Right cardiac atrium (tissue), 5 donors: ENCODE measurements around the gene NKX2-4. TPM values are rescaled to one million over a fixed set of nuclear protein-coding genes. Genes with fewer than 3 reads are reported as not detected.
"Not testable (repeated sequence)": the region's sequence is repeated elsewhere in the genome, so short reads cannot be mapped to it uniquely, and the experiment has no call there.

Experiments used
- ATAC-seq, 2 donors: fragments of 200-7000 bp; cut with Tn5 transposase; one replicate each; pipeline versions ENCODE4 v1.8.0 to v1.9.1; 2020; ENCODE audit warnings: moderate library complexity in 2 of 2, mild to moderate bottlenecking in 1 of 2
- DNase-seq, 3 donors: peaks; one replicate each; pipeline ENCODE4 v3.0.0-alpha.2; 2020
- H3K27ac ChIP-seq: one replicate; pipeline ENCODE4 v1.5.1; 2013; ENCODE audit warnings: mild to moderate bottlenecking, low read length, control low read depth, moderate library complexity
- H3K27me3 ChIP-seq: one replicate; pipeline ENCODE4 v1.6.1; 2013; ENCODE audit not compliant: control insufficient read depth, insufficient read depth
- H3K4me1 ChIP-seq: one replicate; pipeline ENCODE4 v1.6.1; 2013; ENCODE audit warnings: low read length; ENCODE audit not compliant: control insufficient read depth, insufficient read depth
- H3K4me3 ChIP-seq: one replicate; pipeline ENCODE4 v1.5.1; 2013; ENCODE audit warnings: low read length, control low read depth
- H3K9me3 ChIP-seq: one replicate; pipeline ENCODE4 v1.6.1; 2013; ENCODE audit warnings: low read length; ENCODE audit not compliant: control insufficient read depth
- WGBS: extraction: QIAGEN DNeasy Blood & Tissue Kit; methylation state at CpG from one replicate; pipeline ENCODE4 v1.1.7; 2013; 5-methylcytosine and 5-hydroxymethylcytosine counted together
- intact Hi-C, 4 donors: fragments of 100-400 bp; cut with DNase I; formaldehyde crosslinking; loops; one replicate each; pipeline versions ENCODE4 v1.11.0 to v1.14.0; 2022 to 2023
- polyA plus RNA-seq: library from polyadenylated mRNA; stranded (reverse); fragments of 200-250 nt; gene quantifications from one replicate; pipeline ENCODE4 v1.2.3, GENCODE V29; 2013
- total RNA-seq, 4 donors: library from RNA; stranded (reverse); fragmentation: NEBNext Ultra II Directional; extraction: Animal tissue kit (Norgen Biotek cat#: 25700); gene quantifications; one replicate each; pipeline ENCODE4 v1.2.1, GENCODE V29; 2021
- donor health status: healthy with polysubstance abuse.
- donor health status: DM: no; HTN: yes; CAD: no.
- donor health status: DM: no; HTN: no; CAD: no.
- donor health status: DM: no; HTN: yes; CAD: no; lungs with severe emphysema.
- donor health status: DM: yes; HTN: yes; CAD: no.

The NKX2-4 gene
- total and polyA plus RNA-seq, 5 donors = not detected

- no peaks in the 10 kb centered on the region for H3K9me3 ChIP-seq
- no peaks in the 10 kb centered on the region for H3K4me1 ChIP-seq
- no peaks in the 10 kb centered on the region for H3K27me3 ChIP-seq
- WGBS = 82% methylated on average over 5 of the region's 5 CpGs
- ATAC-seq (no peak), DNase-seq (no peak)
- no peak overlapping the region for H3K4me3 ChIP-seq
- intact Hi-C loops = no loop called here
- no peak overlapping the region for H3K27ac ChIP-seq
Measured at GRCh38 chr20:21378259-21378658, 19.1 kb downstream of the NKX2-4 start.

GRCh38 chr20:21377701-21378100, 19.6 kb downstream of the NKX2-4 start:
- no peak for ATAC-seq
- Histone ChIP-seq H3K4me1 (no peaks in the 10 kb centered on the region), H3K4me3 (no peak overlapping the region), H3K9me3 (no peaks in the 10 kb centered on the region), H3K27ac (no peak overlapping the region), H3K27me3 (no peaks in the 10 kb centered on the region)
- intact Hi-C loops = no loop called here
- WGBS = 88% methylated on average over 9 of the region's 9 CpGs
- no peak for DNase-seq

- Histone ChIP-seq H3K4me3 (no peak overlapping the region), H3K4me1 (no peaks in the 10 kb centered on the region), H3K9me3 (no peaks in the 10 kb centered on the region), H3K27ac (no peak overlapping the region), H3K27me3 (no peaks in the 10 kb centered on the region)
- intact Hi-C loops = no loop called here
- ATAC-seq (no peak), DNase-seq (no peak)
- WGBS = 96% methylated on average over 3 of the region's 3 CpGs
Measured at GRCh38 chr20:21376626-21377025, 20.7 kb downstream of the NKX2-4 start.

GRCh38 chr20:21373436-21373835, 23.9 kb downstream of the NKX2-4 start:
- intact Hi-C loops = no loop called here
- DNase-seq (no peak), ATAC-seq (no peak)
- Histone ChIP-seq H3K9me3 (no peaks in the 10 kb centered on the region), H3K27me3 (no peaks in the 10 kb centered on the region), H3K27ac (no peak overlapping the region), H3K4me3 (no peak overlapping the region), H3K4me1 (no peaks in the 10 kb centered on the region)
- 54% methylated on average over 1 of the region's 1 CpG for WGBS

GRCh38 chr20:21372016-21372415, 25.3 kb downstream of the NKX2-4 start:
- ATAC-seq = no peak
- intact Hi-C loops = no loop called here
- H3K4me3 ChIP-seq = no peak overlapping the region
- DNase-seq = no peak
- no peaks in the 10 kb centered on the region for H3K27me3 ChIP-seq
- no peaks in the 10 kb centered on the region for H3K4me1 ChIP-seq
- H3K9me3 ChIP-seq = no peaks in the 10 kb centered on the region
- H3K27ac ChIP-seq = no peak overlapping the region
- WGBS = 84% methylated on average over 2 of the region's 2 CpGs

GRCh38 chr20:21371193-21371592, 26.1 kb downstream of the NKX2-4 start:
- intact Hi-C loops = no loop called here
- WGBS = 75% methylated on average over 1 of the region's 1 CpG

GRCh38 chr20:21368791-21369190, 28.5 kb downstream of the NKX2-4 start:
- DNase-seq (no peak), ATAC-seq (no peak)
- no peak overlapping the region for H3K27ac ChIP-seq
- intact Hi-C loops = no loop called here
- no peaks in the 10 kb centered on the region for H3K4me1 ChIP-seq
- H3K27me3 ChIP-seq = no peaks in the 10 kb centered on the region
- no peak overlapping the region for H3K4me3 ChIP-seq
- no peaks in the 10 kb centered on the region for H3K9me3 ChIP-seq
- WGBS = 94% methylated on average over 2 of the region's 2 CpGs

More at GRCh38 chr20:21371193-21371592, 26.1 kb downstream of the NKX2-4 start:
- H3K27ac ChIP-seq = no peak overlapping the region
- H3K4me1 ChIP-seq = no peaks in the 10 kb centered on the region
- H3K4me3 ChIP-seq = no peak overlapping the region
- no peak for DNase-seq
- ATAC-seq = no peak
- no peaks in the 10 kb centered on the region for H3K27me3 ChIP-seq
- H3K9me3 ChIP-seq = no peaks in the 10 kb centered on the region

- H3K9me3 ChIP-seq, H3K27ac ChIP-seq, intact Hi-C loops, ATAC-seq, H3K4me1 ChIP-seq, H3K4me3 ChIP-seq, H3K27me3 ChIP-seq: not testable (repeated sequence)
- peak in 2 of 3 donors; percentile 16 to 31 for DNase-seq
- WGBS = 83% methylated on average over 9 of the region's 9 CpGs
Measured at GRCh38 chr20:21366273-21366672, 31.1 kb downstream of the NKX2-4 start.

GRCh38 chr20:21365771-21366170, 31.6 kb downstream of the NKX2-4 start:
- 98% methylated on average over 3 of the region's 3 CpGs for WGBS
- Histone ChIP-seq H3K4me3 (no peak overlapping the region), H3K4me1 (no peaks in the 10 kb centered on the region), H3K27me3 (no peaks in the 10 kb centered on the region), H3K27ac (no peak overlapping the region), H3K9me3 (no peaks in the 10 kb centered on the region)
- DNase-seq (no peak), ATAC-seq (no peak)
- intact Hi-C loops = no loop called here

- WGBS = 96% methylated on average over 6 of the region's 6 CpGs
- intact Hi-C loops = no loop called here
- Histone ChIP-seq H3K4me1 (no peaks in the 10 kb centered on the region), H3K9me3 (no peaks in the 10 kb centered on the region), H3K4me3 (no peak overlapping the region), H3K27ac (no peak overlapping the region), H3K27me3 (no peaks in the 10 kb centered on the region)
- ATAC-seq = no peak
- no peak for DNase-seq
Measured at GRCh38 chr20:21364413-21364812, 32.9 kb downstream of the NKX2-4 start.

GRCh38 chr20:21361266-21361665, 36.1 kb downstream of the NKX2-4 start:
- DNase-seq (no peak), ATAC-seq (no peak)
- intact Hi-C loops = no loop called here
- Histone ChIP-seq H3K9me3 (no peaks in the 10 kb centered on the region), H3K27ac (no peak overlapping the region), H3K4me3 (no peak overlapping the region), H3K27me3 (no peaks in the 10 kb centered on the region), H3K4me1 (no peaks in the 10 kb centered on the region)
- WGBS = 52% methylated on average over 2 of the region's 2 CpGs

- intact Hi-C loops = no loop called here
- ATAC-seq (no peak), DNase-seq (no peak)
- 79% methylated on average over 1 of the region's 1 CpG for WGBS
- Histone ChIP-seq H3K27ac (no peak overlapping the region), H3K4me1 (no peaks in the 10 kb centered on the region), H3K27me3 (no peaks in the 10 kb centered on the region), H3K9me3 (no peaks in the 10 kb centered on the region), H3K4me3 (no peak overlapping the region)
Measured at GRCh38 chr20:21360705-21361104, 36.6 kb downstream of the NKX2-4 start.
